HG02973 (cell line): ENCODE results near the gene ZNF638.

Experiments
- ATAC-seq: cut with Tn5 transposase; IDR thresholded peaks from one replicate; pipeline ENCODE4 v1.9.1; 2021; ENCODE audit warnings: moderate library complexity; ENCODE audit not compliant: unreplicated experiment

Gene ZNF638

DNA sequence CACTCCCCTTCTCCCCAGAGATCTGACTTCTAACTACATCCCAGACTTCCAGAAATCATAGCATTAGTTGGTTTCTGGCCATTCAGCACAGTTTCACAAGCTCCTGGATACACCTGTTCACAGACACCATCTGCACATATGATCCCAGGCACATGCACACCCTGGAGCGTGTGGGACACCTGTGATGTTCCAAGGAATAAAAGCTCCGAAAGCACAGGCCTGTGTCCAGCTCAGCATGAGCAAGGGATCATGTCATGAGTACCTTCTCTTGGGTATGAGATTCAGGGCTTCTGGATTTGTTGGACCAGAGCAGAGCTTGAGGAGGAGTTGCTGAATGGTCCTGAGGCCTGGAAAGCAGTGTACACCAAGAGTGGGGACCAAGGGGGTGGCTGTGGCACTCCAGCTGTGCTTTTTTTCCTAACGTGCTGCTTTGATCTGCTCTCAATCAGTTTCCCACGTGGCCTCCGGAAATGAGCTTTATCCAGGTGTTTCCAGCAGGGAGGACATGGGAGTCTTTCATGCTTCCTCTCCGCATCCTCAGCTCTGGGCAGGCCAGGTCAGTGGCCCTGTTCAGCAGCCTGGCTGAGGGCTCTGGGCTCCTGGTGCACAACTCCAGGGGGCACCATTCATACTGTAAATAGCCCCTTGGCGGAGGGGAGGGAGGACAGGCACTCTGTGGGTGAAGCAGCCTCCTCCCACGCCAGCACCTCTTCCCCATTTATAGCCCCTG, 123.6 kb downstream of the ZNF638 start:
- ATAC-seq = no peak

DNA sequence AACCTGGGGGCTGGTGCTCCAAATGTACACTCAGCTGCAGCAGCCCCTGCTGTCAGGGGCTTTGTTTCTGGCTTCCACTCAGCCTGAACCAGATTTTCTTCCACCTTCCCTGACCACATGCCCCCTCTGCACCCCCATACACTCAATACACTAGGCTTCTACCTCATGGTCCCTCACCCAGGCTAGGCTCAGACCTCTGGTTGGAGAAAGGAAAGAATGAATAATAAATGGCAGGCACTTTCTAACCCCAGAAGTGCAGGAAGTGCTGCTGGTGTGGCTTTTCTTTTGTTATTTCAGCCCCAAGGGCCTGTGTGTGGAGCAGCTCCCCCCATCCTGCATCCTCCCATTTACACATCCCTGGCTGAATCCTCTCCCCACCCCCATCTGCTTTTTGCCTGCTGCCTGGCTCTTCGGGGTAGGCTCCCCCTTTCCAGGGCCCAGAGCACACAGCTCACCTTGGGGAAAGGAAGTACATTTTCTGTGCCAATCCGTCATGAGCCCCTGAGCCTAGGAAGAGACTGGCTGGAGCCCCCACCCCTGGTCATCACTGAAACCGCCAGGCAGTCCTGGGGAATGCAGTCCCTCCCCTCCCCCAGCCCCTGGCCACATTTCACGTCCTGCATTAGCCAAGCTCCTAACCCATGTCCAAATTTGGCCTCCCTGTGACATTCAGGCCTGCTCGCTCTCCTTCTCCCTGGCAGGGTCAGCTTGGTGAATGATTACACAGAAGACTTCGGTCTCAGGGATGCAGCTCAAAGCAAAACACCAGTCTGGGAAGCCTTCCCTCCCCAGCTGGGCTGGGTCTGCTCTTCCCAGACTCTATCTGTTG, 124.4 kb downstream of the ZNF638 start:
- ATAC-seq = no peak

DNA sequence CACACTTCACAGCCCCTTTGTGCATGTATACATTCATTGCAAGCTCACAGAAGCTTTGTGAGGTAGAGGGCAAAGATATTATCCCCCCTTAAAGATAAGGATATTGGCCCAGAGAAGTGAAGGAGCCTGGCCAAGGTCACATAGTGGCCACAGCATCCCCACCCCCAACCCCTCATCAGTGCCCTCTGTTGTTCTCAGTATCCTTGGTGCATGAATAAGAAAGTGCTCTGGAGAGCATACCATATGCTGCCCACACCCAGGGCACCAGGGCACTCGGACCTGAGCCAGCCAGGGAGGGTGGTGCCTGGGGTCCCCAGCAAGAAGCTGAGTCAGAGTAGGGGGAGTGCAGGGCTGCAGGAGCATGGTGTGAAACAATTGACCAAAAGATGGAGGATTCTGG, 125.0 kb downstream of the ZNF638 start:
- no peak for ATAC-seq

DNA sequence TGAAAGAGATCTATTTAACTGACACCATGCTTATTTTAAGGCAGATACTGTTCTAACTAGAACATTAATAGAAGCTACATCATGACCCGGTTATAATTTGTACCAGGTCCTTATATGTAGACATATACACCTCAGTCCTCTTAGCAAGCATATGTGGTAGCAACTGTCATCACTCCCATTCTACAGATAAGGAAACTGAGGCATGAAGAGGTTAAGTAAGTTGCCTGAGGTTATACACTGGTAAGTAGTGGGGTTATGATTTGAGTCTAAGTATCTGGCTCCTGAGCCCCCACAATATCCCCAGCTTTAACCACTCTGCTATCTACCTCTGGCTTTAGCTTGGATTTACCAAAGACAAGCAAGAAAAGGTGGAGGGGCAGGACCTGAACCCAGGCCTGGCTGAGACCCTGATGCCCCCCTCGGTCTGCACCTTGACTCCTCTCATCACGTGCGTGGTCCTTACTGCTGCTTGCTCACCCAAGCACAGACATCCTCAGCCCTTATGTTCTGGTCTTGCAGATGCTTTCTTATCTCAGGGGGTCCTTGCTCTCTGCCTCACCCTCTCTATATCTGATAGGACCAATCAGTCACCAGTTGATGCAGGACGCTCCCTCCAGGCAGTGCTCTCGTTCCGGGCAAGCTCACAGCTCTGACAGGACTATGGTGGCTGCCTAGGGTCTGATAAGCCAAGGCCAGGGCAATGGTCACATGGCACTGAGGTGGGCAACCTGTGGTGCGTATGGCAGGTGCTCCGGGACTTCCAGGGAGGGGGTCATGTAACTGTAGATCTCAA, 125.7 kb downstream of the ZNF638 start:
- no peak for ATAC-seq

DNA sequence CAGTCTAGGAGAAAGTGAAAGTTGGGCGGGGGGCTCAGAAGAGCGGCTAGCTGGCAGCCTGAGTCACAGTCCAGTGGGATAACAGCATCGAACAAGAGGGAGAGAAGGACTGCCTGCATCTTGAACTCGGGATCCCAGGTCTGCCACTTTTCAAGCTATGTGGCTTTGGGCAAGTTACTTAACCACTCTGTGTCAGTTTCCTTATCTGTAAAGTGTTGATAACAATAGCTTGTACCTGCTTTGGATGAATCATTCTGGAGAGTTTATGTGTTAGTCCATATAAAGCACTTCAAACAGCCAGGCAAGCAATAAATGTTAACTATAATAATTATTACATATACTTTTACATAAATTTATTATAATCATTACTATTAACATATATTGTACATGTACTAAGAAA, 126.3 kb downstream of the ZNF638 start:
- no peak for ATAC-seq

DNA sequence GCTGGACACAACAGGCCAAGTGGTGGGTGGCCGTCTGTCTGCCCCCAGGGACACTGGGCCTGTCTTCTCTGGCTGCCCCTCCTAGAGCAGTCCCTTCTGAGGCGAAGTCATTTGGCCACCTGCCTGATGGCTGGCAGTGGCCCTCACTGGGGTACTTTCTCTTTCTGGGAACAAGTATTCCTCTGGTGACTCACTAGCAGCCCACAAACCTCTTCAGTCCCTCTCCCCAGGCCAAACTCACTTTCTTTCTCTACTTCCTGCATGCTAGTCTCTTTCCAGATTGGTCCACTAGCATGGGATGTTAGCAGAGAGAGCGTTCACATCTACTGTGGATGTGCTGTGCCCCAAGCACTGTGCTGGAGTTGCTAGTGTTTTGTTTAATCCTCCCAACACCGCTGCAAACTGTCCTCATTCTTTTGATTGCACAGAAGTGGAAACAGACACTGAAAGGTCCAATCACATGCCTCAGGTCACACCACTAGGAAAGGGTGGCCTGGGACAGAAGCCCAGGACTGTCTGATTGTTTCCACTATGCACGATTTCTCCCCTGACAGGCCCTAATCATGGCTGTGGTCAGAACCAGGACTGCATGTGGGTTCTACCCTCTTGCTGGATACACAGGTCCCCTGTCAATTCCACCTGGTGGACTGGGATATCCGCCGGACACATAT, 127.0 kb downstream of the ZNF638 start:
- ATAC-seq = no peak

DNA sequence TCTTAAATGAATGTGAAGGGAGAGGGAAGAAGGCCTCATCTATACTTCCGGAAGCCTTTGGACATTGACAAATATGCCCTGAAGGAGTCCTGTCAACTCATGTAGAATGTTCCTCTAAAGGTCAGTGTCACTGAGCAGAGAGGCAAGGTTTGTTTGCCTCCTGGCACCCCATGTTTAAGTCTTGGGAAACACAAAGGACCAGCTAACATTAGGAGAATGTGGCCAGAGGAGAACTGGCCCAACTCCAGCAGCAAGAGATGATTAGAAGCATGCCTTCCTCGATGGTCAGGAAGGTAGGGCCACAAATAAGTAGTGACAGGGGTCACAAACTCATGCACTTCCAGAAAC, 127.5 kb downstream of the ZNF638 start:
- no peak for ATAC-seq

DNA sequence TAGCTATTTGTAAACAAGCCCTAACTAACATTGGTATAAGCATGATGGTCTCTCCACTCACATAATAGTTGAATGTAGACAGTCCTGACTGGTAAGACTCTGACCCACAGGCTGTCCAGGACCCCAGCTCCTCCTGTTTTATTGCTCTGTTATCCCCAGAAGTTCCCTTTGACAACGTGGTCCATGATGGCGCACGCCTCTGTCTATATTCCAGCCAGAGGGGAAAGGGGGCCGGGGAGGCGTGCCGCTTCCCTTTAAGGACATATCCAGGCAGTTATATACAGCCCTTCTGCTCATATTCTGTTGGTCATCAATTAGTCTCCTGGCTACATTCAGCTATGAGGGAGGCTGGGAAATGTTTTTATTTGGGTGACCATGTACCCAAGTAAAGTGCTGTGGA, 128.5 kb downstream of the ZNF638 start:
- ATAC-seq = no peak

DNA sequence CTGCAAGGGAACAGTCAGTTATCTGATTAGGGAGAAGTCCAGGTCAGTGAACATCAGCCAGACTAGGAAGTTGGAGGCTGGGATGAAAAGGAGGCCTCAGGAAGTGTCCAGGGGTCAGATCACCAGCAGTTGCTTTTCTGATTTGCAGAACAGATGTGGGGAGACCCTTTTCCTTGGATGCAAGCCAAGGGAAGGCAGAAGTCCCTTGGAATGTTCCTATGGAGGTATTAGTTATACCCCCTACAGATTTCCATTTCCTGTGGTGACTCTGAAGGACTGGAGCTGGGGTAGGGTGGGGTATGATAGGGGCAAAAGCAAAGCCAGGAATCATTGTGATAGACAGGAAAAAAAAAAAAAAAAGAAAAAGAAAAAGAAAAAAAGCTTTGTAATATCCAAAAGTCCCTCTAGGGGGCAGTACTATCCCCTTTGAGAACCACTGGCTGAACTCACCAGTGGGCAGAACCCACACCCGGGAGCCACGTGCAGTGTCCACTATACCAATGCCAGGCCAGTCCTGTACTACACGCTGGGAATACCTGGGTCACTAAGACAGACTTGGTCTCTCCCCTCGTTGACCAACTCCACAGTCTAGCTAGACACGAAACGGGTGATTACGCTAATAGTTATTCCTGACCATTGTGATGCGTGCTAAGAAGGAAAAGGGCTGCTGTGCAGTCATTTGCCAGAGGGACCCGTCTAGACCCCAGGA, 129.2 kb downstream of the ZNF638 start:
- ATAC-seq = no peak

DNA sequence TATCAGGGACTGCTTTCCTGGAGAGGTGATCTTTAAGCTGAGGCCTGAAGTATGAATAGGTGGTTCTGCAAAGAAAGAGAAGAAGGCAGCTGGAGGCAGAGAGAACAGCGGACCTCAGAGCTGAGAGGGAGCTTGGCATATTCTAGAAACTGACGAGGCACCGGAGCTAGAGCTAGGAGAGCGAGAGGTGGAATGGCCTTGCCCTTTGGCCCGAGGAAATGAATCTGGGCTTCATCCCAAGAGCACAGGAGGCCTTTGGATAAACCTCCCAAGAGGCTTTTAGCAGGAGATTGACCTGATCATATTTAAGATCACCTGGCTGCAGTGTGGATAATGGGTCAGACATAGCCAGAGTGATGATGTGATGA, 129.7 kb downstream of the ZNF638 start:
- no peak for ATAC-seq

DNA sequence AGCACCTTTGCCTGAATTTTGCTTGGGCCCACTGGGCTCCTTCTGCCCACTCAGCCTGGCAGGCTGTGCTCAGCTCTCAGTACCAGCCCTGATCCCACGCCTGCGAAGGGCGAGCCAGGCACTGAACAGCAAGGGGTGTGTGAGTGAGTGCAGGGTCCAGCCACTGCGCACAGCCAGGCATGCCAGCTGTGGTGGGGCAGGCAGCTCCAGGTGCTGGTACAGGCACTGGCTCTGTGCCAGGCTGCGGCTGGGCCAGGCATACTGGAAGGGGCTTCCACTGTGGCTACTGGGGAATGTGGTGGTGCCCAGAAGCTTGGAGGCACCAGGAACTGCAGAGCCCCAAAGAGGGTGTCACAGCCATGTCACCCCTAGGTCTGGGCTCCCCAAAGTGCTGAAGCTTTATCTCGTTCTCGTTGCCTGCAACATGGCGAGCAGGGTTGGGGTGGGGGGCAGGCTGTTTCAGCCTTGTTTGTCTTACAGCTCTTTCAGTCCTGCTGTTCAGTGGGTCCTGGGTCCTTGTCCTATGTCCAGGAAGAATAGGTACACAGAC, 130.5 kb downstream of the ZNF638 start:
- ATAC-seq = no peak

DNA sequence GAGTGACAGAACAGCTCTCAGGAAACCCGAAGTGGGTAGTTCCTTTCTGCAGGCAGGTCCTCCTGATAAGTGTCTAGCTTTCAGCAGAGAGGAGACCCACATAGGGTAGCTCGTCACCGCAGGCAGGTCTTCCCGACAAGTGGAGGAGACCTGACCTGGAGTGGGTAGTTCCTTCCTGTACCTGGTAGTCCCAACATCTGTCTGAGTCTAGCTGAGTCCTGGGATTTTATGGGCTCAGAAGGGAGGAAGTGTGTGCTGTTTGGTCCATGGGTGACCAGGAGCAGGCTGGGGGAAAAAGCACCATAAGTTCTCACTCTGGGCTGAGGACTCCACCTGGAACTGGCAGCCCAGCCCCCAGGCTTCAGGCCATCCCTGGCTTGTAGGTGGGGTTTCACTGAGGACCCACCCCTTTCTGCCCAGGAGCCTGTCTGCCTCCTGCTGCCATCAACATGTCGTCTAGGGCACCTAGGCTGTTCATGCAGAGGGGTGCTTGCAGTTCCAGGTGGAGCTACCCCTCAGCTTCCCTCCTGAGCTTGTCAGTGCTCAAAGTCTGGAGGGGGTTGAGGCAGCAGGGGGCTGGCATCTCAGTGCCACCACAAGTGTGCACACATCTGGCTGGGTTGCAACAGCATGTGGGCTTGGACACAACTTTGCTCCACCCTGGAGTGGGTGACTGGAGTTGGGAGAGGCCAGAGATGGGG, 131.2 kb downstream of the ZNF638 start:
- no peak for ATAC-seq

DNA sequence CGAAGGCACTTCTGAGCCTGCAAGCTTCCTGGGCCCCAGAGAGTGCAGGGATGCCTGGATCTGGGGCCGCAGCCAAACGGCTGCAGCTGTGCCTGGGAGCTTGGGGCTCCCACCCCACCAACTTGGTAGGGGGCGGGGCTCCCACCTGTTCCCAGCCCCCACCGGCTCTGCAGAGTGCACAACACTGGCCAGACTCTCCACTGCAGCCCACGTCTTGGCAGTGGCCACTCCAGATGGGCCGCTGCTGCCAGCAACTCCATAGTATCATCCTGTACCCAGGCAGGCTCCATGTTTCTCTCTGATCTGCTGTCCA, 131.7 kb downstream of the ZNF638 start:
- ATAC-seq = no peak

DNA sequence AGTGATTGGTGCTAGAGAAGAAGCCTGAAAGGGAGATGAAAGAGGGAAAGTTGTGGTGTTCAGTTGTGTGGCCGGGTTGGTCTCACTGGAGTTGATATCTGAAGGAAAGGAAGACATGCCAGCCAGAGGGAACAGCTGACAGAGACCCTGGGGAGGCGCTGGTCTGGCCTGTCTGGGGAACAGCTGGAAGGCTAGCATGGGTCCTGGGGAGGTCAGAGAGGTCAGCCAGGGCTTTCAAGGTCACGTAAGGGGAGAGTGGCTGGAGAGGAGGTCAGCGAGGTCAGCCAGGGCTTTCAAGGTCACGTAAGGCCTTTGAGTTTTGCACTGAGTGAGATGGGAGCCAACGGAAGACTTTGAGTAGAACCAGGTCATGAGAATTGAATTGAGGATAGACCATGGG, 132.8 kb downstream of the ZNF638 start:
- ATAC-seq = no peak

DNA sequence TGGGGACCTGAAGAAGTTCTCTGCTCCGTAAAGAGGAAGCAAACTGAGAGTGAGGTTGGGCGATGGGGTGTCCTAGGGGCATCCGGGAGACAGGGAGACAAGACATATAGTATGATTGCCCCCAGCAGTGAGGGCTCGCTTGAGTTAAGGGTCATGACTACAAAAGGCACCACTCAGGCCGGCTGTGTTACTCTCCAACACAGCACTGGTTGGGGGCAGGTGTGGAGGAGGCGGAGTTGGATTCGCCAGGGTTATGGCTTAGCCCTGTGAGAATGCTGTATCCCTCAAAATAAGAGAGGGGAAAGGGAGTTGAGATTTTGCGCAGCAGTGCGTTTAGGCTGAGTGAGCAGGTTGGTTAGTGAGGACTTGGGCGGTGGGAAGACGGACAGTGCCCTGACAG, 133.8 kb downstream of the ZNF638 start:
- no peak for ATAC-seq

DNA sequence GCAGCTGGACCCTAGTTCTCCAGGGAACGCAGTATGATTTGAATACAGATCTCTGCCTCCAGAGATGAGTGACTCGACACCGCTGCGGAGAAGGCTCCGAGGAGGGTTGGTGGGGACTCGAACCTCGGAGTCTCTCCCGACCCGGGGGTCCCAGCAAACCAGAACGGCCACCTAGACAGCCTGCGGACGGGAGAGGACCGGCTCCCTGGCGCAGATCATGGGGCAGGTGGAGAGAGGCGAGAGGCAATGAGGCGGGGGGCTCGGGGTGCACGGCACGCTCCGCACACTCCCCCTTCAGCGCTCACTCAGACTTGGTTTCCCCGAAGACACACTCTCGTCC, 134.3 kb downstream of the ZNF638 start:
- no peak for ATAC-seq

DNA sequence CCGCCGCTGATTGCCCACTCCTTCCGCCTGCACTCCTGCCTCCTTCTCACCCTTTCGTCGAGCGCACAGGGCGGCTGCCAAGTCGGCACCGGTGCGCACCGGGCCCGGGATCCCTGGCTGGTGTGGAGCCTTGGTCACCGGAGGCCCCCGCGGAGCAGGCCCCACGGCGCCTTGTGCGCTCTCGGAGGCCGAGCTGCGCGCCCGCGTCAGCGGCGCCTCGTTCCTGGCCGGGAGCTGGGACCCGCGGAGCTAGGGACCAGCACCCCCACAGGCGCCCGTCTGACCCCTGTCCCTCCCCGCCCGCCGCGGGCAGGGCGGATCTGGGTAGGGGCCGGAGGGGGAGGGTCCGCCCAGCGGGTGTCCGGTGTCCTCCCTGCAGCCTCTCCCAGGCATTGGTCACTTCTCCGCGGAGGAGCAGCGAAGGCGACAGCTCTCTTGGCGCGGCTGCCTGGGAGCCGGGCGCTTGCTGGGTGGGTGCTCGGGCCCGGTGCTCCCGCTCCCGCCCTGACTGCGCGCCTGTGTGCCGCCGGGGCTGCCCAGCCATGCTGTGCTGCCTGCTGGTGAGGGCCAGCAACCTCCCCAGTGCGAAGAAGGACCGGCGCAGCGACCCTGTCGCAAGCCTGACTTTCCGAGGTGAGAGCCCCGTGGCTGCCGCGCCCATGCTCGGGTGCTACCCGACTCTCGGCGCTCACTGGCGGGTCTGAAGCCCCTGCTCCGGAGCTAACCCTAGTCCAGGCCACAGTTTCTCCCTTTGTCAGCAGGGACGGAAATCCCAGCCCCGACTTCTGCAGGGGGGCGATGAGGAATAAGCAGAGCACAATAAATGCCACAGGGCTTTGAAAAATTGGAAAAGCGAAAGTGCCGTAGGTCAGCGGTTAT, 135.0 kb downstream of the ZNF638 start:
- no peak for ATAC-seq

DNA sequence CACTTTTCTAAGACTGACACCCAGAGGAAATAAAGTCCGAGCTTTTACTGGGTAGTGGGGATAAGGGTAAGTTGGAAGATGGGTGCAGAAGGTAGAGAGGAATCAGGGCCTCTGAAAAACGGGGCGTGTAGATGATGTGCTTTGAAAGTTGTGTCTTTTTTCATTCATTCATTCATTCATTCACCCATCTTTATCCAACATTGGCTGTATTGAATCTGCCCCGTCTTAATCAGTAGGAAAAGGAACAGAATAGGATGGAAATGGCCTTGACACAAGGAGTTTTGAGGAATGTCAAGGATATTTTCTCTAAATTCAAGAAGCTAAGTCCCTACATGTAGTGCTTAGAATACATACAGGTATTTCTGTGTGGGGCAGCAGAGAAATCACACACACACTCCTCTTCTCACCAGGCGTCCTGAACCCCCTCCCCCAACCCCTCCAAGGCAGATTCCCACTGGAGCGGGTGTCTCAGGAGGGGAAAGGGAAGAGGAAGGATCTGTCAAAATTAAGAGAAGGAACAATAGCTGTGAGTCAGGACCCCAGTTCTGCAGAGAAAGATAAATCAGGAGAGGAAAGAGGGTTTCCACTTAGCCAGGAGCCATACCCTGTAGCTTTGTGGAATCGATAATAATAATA, 135.7 kb downstream of the ZNF638 start:
- ATAC-seq = no peak
